Activated naive CD4-positive, alpha-beta T cell treated with anti-CD3 and anti-CD28 coated beads, Interleukin-2, amount 50 U/mL, for 16 hours (primary cell): ENCODE data around the gene BSND.
A peak's percentile ranks its signal among the peaks of the same experiment; 100 is the strongest.

Experiments
- DNase-seq: peaks from one replicate; pipeline ENCODE4 v3.0.0-alpha.2; 2020

BSND gene

GRCh38 chr1:54994355-54994990 lies 4.3 kb upstream of the BSND start:
- no peak for DNase-seq

- no peak for DNase-seq
Measured at GRCh38 chr1:54995013-54995760, 3.5 kb upstream of the BSND start.

GRCh38 chr1:54995835-54996234 lies 2.9 kb upstream of the BSND start:
- no peak for DNase-seq

GRCh38 chr1:54996359-54996868 lies 2.3 kb upstream of the BSND start:
- peak; percentile 75 for DNase-seq

GRCh38 chr1:54996869-54997710 lies 1.6 kb upstream of the BSND start:
- no peak for DNase-seq

- DNase-seq = no peak
Measured at GRCh38 chr1:54997711-54997986, 1.1 kb upstream of the BSND start.

GRCh38 chr1:54998100-54998499 lies 633 bp upstream of the BSND start:
- DNase-seq = no peak

GRCh38 chr1:55000110-55001085 lies 1.7 kb downstream of the BSND start:
- no peak for DNase-seq

GRCh38 chr1:55001311-55001710 lies 2.6 kb downstream of the BSND start:
- DNase-seq = no peak

- no peak for DNase-seq
Measured at GRCh38 chr1:55002686-55003085, 4.0 kb downstream of the BSND start.

GRCh38 chr1:55005351-55006140 lies 6.8 kb downstream of the BSND start:
- DNase-seq = no peak

GRCh38 chr1:55006931-55007330 lies 8.2 kb downstream of the BSND start:
- DNase-seq = no peak

- DNase-seq = no peak
Measured at GRCh38 chr1:55007625-55008024, 8.9 kb downstream of the BSND start.

- DNase-seq = no peak
Measured at GRCh38 chr1:55010194-55010886, 11.6 kb downstream of the BSND start.

GRCh38 chr1:55010887-55011217 lies 12.1 kb downstream of the BSND start:
- DNase-seq = no peak

GRCh38 chr1:55012661-55013060 lies 13.9 kb downstream of the BSND start:
- no peak for DNase-seq

GRCh38 chr1:55015123-55015522 lies 16.4 kb downstream of the BSND start:
- DNase-seq = no peak

- no peak for DNase-seq
Measured at GRCh38 chr1:55015731-55016620, 17.2 kb downstream of the BSND start.

GRCh38 chr1:55018395-55018794 lies 19.7 kb downstream of the BSND start:
- DNase-seq = no peak

- DNase-seq = peak; percentile 63
Measured at GRCh38 chr1:55021942-55022546, 23.3 kb downstream of the BSND start.
